Activated T-helper 1 cell treated with anti-CD3 and anti-CD28 coated beads, Interleukin-12 subunit alpha, Interleukin-12 subunit beta, Interleukin-2, Interleukin-4 antibody, amounts not matched to agents 30 ng/mL and 10 ng/mL and 1 ng/mL, durations not matched to agents 14 hours and 24 hours and 36 hours (primary cell): Measurements from ENCODE around the gene STIP1. TPM values are rescaled to one million over a fixed set of nuclear protein-coding genes. Genes with fewer than 3 reads are reported as not detected.

Experiments used
- DNase-seq: peaks from one replicate; pipeline ENCODE4 v3.0.0; 2021; ENCODE audit warnings: low spot score
- H3K27ac Mint-ChIP-seq: one replicate; pipeline ENCODE4 v1.8.0; 2021; ENCODE audit warnings: mild to moderate bottlenecking, mixed read lengths
- H3K27me3 Mint-ChIP-seq: one replicate; pipeline ENCODE4 v1.8.0; 2022; ENCODE audit warnings: mild to moderate bottlenecking, moderate library complexity, mixed read lengths; ENCODE audit not compliant: insufficient read depth
- H3K36me3 Mint-ChIP-seq: one replicate; pipeline ENCODE4 v1.8.0; 2021; ENCODE audit warnings: low read depth, mixed read lengths
- H3K4me1 Mint-ChIP-seq: one replicate; pipeline ENCODE4 v1.8.0; 2021; ENCODE audit warnings: low read depth, mixed read lengths
- H3K4me3 Mint-ChIP-seq: one replicate; pipeline ENCODE4 v1.8.0; 2021; ENCODE audit warnings: mild to moderate bottlenecking, moderate library complexity, mixed read lengths
- H3K9me3 Mint-ChIP-seq: one replicate; pipeline ENCODE4 v1.8.0; 2021; ENCODE audit warnings: mixed read lengths
- intact Hi-C: fragments of 100-400 bp; cut with micrococcal nuclease; formaldehyde crosslinking; loops from one replicate; pipeline ENCODE4 v1.15.1; 2024
- total RNA-seq: library from RNA; stranded (reverse); gene quantifications from 2 replicates; pipeline ENCODE4 v1.2.3, GENCODE V29; 2022

The STIP1 gene
- total RNA-seq, 1 donor from 2014 or later = 493 TPM

DNA sequence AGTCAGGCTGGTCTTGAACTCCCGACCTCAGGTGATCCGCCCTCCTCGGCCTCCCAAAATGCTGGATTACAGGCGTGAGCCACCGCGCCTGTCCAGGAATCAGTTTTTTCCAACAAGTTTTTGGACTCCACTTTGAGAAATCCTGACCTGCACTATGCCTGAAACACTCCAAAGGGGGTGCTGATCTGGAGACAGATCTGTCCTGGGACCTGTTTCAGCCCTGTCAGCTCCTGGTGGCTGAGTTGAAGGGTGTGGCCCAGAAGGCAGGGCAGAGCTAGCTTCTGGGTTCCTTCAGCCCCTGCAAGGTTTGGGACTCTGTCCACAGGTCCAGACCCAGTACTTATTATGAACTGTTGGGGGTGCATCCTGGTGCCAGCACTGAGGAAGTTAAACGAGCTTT, 45.6 kb downstream of the STIP1 start:
- H3K27me3 Mint-ChIP-seq = no peaks in the 10 kb centered on the region
- H3K4me1 Mint-ChIP-seq = peaks cover 28% of the 10 kb centered on the region
- H3K27ac Mint-ChIP-seq = peak overlapping the region; percentile 44
- H3K36me3 Mint-ChIP-seq = peaks cover 1% of the 10 kb centered on the region
- no peaks in the 10 kb centered on the region for H3K9me3 Mint-ChIP-seq
- H3K4me3 Mint-ChIP-seq = peak overlapping the region; percentile 88
- no peak for DNase-seq
- intact Hi-C loops = no loop called here

GRCh38 chr11:64232182-64232966, 46.4 kb downstream of the STIP1 start:
- intact Hi-C loops = no loop called here
- H3K27ac Mint-ChIP-seq = peak overlapping the region; percentile 49
- H3K4me3 Mint-ChIP-seq = peak overlapping the region; percentile 88
- no peak for DNase-seq
- H3K4me1 Mint-ChIP-seq = peaks cover 23% of the 10 kb centered on the region
- H3K36me3 Mint-ChIP-seq = peaks cover 7% of the 10 kb centered on the region
- no peaks in the 10 kb centered on the region for H3K9me3 Mint-ChIP-seq
- no peaks in the 10 kb centered on the region for H3K27me3 Mint-ChIP-seq

GRCh38 chr11:64232967-64233315, 47.0 kb downstream of the STIP1 start:
- H3K4me1 Mint-ChIP-seq = peaks cover 19% of the 10 kb centered on the region
- H3K27me3 Mint-ChIP-seq = no peaks in the 10 kb centered on the region
- H3K9me3 Mint-ChIP-seq = no peaks in the 10 kb centered on the region
- no peak overlapping the region for H3K27ac Mint-ChIP-seq
- H3K36me3 Mint-ChIP-seq = peaks cover 9% of the 10 kb centered on the region
- no peak for DNase-seq
- H3K4me3 Mint-ChIP-seq = peak overlapping the region; percentile 88
- intact Hi-C loops = no loop called here

- Mint-ChIP-seq H3K4me3 (peak within 1 kb of the TSS; percentile 88), H3K4me1 (peaks cover 24% of the 10 kb centered on the region), H3K36me3 (peaks cover 11% of the 10 kb centered on the region), H3K27me3 (no peaks in the 10 kb centered on the region), H3K9me3 (no peaks in the 10 kb centered on the region), H3K27ac (peak within 1 kb of the TSS; percentile 68)
- intact Hi-C loops = loop anchor here (1.0 kb wide), 1 partner anchor 8 kb away; the partner anchor contains the start of genes NUDT22 and TRPT1
- DNase-seq = peak; percentile 74
Measured at GRCh38 chr11:64233913-64234586, 48.1 kb downstream of the STIP1 start, which contains the start of gene VEGFB. Gene VEGFB (plus strand): TSS chr11:64234584. CDS start chr11:64234834, 250 bp downstream.

DNA sequence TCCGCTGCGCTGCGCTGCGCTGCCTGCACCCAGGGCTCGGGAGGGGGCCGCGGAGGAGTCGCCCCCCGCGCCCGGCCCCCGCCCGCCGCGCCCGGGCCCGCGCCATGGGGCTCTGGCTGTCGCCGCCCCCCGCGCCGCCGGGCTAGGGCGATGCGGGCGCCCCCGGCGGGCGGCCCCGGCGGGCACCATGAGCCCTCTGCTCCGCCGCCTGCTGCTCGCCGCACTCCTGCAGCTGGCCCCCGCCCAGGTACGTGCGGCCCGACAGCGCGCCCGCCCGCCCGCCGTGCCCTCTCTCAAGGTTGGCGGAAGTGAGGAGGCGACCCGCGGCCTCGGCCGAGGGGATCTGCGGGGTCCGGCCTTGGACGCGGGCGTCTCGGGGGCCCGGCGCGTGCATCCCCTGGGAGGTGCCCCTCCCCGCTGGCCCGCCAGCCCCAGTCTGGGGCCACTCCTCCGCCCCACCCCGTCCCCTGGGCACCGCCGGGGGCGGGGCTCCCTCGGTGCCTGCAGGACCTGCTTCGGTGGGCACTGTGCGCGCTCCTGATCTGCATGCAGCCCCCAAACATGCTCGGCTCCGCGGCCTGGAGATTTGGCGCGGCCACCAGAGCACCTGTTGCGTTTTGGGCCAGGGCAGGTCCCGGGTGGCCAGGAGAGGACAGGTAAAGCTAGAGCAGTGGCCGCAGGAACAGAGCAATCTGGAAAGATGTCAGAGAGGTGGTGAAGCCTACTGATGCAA, 48.8 kb downstream of the STIP1 start:
- Mint-ChIP-seq H3K27me3 (no peaks in the 10 kb centered on the region), H3K9me3 (no peaks in the 10 kb centered on the region), H3K27ac (peak overlapping the region; percentile 67), H3K4me1 (peaks cover 19% of the 10 kb centered on the region), H3K4me3 (peak overlapping the region; percentile 87), H3K36me3 (peaks cover 13% of the 10 kb centered on the region)
- peak; percentile 56 for DNase-seq
- intact Hi-C loops = loop anchor here (1.0 kb wide), 1 partner anchor 9 kb away; the partner anchor contains the start of genes NUDT22 and TRPT1

GRCh38 chr11:64235437-64236161, 49.6 kb downstream of the STIP1 start:
- Mint-ChIP-seq H3K36me3 (peaks cover 15% of the 10 kb centered on the region), H3K9me3 (no peaks in the 10 kb centered on the region), H3K4me1 (peaks cover 24% of the 10 kb centered on the region), H3K27ac (peak overlapping the region; percentile 64), H3K4me3 (peak overlapping the region; percentile 87), H3K27me3 (no peaks in the 10 kb centered on the region)
- DNase-seq = no peak
- intact Hi-C loops = no loop called here

GRCh38 chr11:64237484-64237951, 51.5 kb downstream of the STIP1 start:
- H3K9me3 Mint-ChIP-seq = no peaks in the 10 kb centered on the region
- peaks cover 16% of the 10 kb centered on the region for H3K36me3 Mint-ChIP-seq
- H3K27ac Mint-ChIP-seq = no peak overlapping the region
- intact Hi-C loops = no loop called here
- peaks cover 28% of the 10 kb centered on the region for H3K4me1 Mint-ChIP-seq
- DNase-seq = no peak
- no peak overlapping the region for H3K4me3 Mint-ChIP-seq
- H3K27me3 Mint-ChIP-seq = no peaks in the 10 kb centered on the region

GRCh38 chr11:64238076-64238475, 52.1 kb downstream of the STIP1 start:
- no peak for DNase-seq
- Mint-ChIP-seq H3K27ac (no peak overlapping the region), H3K4me1 (peaks cover 33% of the 10 kb centered on the region), H3K4me3 (no peak overlapping the region), H3K27me3 (no peaks in the 10 kb centered on the region), H3K9me3 (no peaks in the 10 kb centered on the region), H3K36me3 (peaks cover 20% of the 10 kb centered on the region)
- intact Hi-C loops = no loop called here

GRCh38 chr11:64238999-64239398, 53.0 kb downstream of the STIP1 start:
- H3K4me1 Mint-ChIP-seq = peaks cover 41% of the 10 kb centered on the region
- no peak overlapping the region for H3K27ac Mint-ChIP-seq
- H3K27me3 Mint-ChIP-seq = no peaks in the 10 kb centered on the region
- no peak for DNase-seq
- intact Hi-C loops = no loop called here
- H3K9me3 Mint-ChIP-seq = no peaks in the 10 kb centered on the region
- peaks cover 21% of the 10 kb centered on the region for H3K36me3 Mint-ChIP-seq
- peak overlapping the region; percentile 34 for H3K4me3 Mint-ChIP-seq

DNA sequence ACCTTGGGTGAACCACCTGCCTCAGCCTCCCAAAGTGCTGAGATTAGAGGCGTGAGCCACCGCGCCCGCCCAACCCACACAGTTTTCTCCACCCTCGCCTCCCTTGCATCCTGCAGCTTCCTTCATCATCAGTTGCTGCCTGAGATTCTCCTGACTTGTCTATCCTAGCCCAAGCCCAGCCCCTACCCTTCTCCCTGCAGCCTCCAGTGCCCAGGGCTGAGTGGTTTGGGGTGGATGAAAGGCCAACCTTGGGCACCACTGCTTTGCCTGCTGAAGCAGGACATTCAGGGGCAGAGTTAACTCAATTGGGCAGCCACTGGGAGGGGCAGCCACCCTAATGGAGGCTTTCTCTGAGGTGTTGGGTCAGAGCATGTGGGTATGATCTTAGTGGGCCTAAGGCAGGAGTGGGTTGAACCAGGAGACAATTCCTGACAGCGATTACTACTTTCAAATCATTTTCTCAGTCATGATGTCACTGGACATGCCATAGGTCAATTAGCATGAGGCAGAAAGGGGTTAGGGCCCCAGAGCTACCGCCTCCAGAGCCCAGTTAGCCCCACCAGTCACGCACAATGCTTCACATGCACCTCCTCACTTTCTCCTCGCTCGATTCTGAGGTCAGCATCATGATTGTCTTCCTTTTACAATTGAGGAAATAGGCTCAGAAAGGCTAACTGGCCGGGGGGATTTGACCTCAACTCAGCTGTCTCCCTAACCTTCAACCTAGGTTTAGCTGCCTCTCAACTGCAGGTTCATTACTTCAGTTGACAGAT, 53.9 kb downstream of the STIP1 start:
- Mint-ChIP-seq H3K9me3 (no peaks in the 10 kb centered on the region), H3K27ac (peak overlapping the region; percentile 94), H3K36me3 (peaks cover 21% of the 10 kb centered on the region), H3K4me1 (peaks cover 41% of the 10 kb centered on the region), H3K27me3 (no peaks in the 10 kb centered on the region), H3K4me3 (peak overlapping the region; percentile 94)
- intact Hi-C loops = loop anchor here (2.0 to 5.0 kb wide), 2 partner anchors 33 to 1648 kb away; partner anchors contain the start of genes FERMT3 and TUT1
- no peak for DNase-seq

- H3K27ac Mint-ChIP-seq = peak within 1 kb of the TSS; percentile 94
- H3K4me1 Mint-ChIP-seq = peaks cover 35% of the 10 kb centered on the region
- no peaks in the 10 kb centered on the region for H3K9me3 Mint-ChIP-seq
- H3K36me3 Mint-ChIP-seq = peaks cover 21% of the 10 kb centered on the region
- peak; percentile 99 for DNase-seq
- no peaks in the 10 kb centered on the region for H3K27me3 Mint-ChIP-seq
- intact Hi-C loops = loop anchor here (1.0 to 5.0 kb wide), 12 partner anchors 10 to 1648 kb away; partner anchors contain the start of genes BAD, CCDC88B, COX8A and DNAJC4
- peak within 1 kb of the TSS; percentile 94 for H3K4me3 Mint-ChIP-seq
Measured at GRCh38 chr11:64240435-64241240, 54.7 kb downstream of the STIP1 start, which contains the start of gene FKBP2. Gene FKBP2 (plus strand): TSS chr11:64241095. CDS start chr11:64242388, 1,293 bp downstream.
